HepG2 (cell line): ENCODE results near the gene PRTN3. TPM values are rescaled to one million over a fixed set of nuclear protein-coding genes. Genes with fewer than 3 reads are reported as not detected.
A peak's percentile ranks its signal among the peaks of the same experiment; 100 is the strongest.

Experiments
- ATAC-seq: fragments of 200-7000 bp; cut with Tn5 transposase; 3 replicates; pipeline ENCODE4 v1.9.1; 2020; ENCODE audit warnings: mild to moderate bottlenecking, moderate library complexity
- BruUV-seq: library from RNA; stranded (reverse); fragments of 400-500 nt; replicated peaks from 2 replicates; lab custom pipeline; 2021; lab: Mats Ljungman, UMichigan
- CTCF ChIA-PET: fragments of 300-600 bp; formaldehyde crosslinking; extraction: SDS; loops from one replicate; lab custom pipeline; 2021; ENCODE audit warnings: low total read pairs, inconsistent platforms, low intra/inter-chr PET ratio; lab: Yijun Ruan, JAX
- POLR2A ChIA-PET: fragments of 350-600 bp; sonication (Branson Sonifier 250); formaldehyde crosslinking; loops from one replicate; lab custom pipeline; 2020; ENCODE audit warnings: antibody characterized with exemption, inconsistent platforms; lab: Yijun Ruan, JAX
- DNase-seq: peaks from one replicate; pipeline ENCODE4 v3.0.0-alpha.2; 2015; ENCODE audit warnings: low spot score
- FAIRE-seq: peaks from 3 replicates; lab custom pipeline; 2011; peaks lifted over from hg19 to GRCh38; lab: Jason Lieb, UNC
- H2AFZ ChIP-seq: one replicate; pipeline ENCODE4 v1.6.1; 2011; ENCODE audit warnings: low read length, inconsistent platforms
- H3K27ac ChIP-seq: fragments of 300-600 bp; 3 replicates; pipeline ENCODE4 v1.8.0; 2011; ENCODE audit warnings: mixed run types, mild to moderate bottlenecking, mixed read lengths, low read length, inconsistent platforms; ENCODE audit not compliant: insufficient read depth; ENCODE audit errors: extremely low read length
- H3K27me3 ChIP-seq, 2 experiments: fragments of 200-600 bp in 1 of 2; 2 replicates in 1 of 2; 3 replicates in 1 of 2; pipeline versions ENCODE4 v1.6.0 to v1.8.0; 2011; ENCODE audit warnings: low read length in 2 of 2, mild to moderate bottlenecking in 2 of 2, moderate library complexity in 2 of 2, inconsistent platforms in 1 of 2; ENCODE audit not compliant: insufficient read depth in 2 of 2, control insufficient read depth in 1 of 2
- H3K36me3 ChIP-seq, 2 experiments: fragments of 200-600 bp in 1 of 2; replicated peaks in 1 of 2; 2 replicates in 1 of 2; 3 replicates in 1 of 2; pipeline versions ENCODE4 v1.5.1 to v1.8.0; 2011; ENCODE audit warnings: low read length in 2 of 2, inconsistent platforms in 1 of 2; ENCODE audit not compliant: insufficient read depth in 2 of 2, control insufficient read depth in 1 of 2
- H3K4me1 ChIP-seq: 2 replicates; pipeline ENCODE4 v1.5.1; 2012; ENCODE audit warnings: low read length, inconsistent platforms; ENCODE audit not compliant: insufficient read depth
- H3K4me2 ChIP-seq: 2 replicates; pipeline ENCODE4 v1.6.0; 2011; ENCODE audit warnings: low read depth, low read length, inconsistent platforms
- H3K4me3 ChIP-seq, 3 experiments: fragments of 200-600 bp in 1 of 3; sonication (generic), shearing (Covaris generic) in 1 of 3; replicated peaks in 1 of 3; 2 replicates each; pipeline ENCODE4 v1.5.1; 2011 to 2016; ENCODE audit warnings: low read length in 3 of 3, inconsistent platforms in 2 of 3, low read depth in 2 of 3, mild to moderate bottlenecking in 2 of 3, control low read depth in 1 of 3, mixed read lengths in 1 of 3; ENCODE audit not compliant: insufficient read depth in 1 of 3
- H3K79me2 ChIP-seq: one replicate; pipeline ENCODE4 v1.6.1; 2011; ENCODE audit warnings: low read length, inconsistent platforms; ENCODE audit not compliant: insufficient read depth
- H3K9ac ChIP-seq: 2 replicates; pipeline ENCODE4 v1.6.0; 2011; ENCODE audit warnings: mild to moderate bottlenecking, low read depth, low read length, inconsistent platforms; ENCODE audit not compliant: insufficient read depth
- H3K9me3 ChIP-seq: 2 replicates; pipeline ENCODE4 v1.5.1; 2012; ENCODE audit warnings: mild to moderate bottlenecking, low read length
- H4K20me1 ChIP-seq: 2 replicates; pipeline ENCODE4 v1.6.0; 2011; ENCODE audit warnings: inconsistent platforms, mild to moderate bottlenecking, low read length, moderate library complexity; ENCODE audit not compliant: insufficient read depth
- HOXA3 ChIP-seq: sonication (generic); formaldehyde crosslinking; IDR thresholded peaks from 2 replicates; pipeline ENCODE4 v1.5.0; 2020; ENCODE audit warnings: missing genetic modification reagents
- ISL2 ChIP-seq: sonication (generic); formaldehyde crosslinking; IDR thresholded peaks from 2 replicates; pipeline ENCODE4 v1.5.0; 2020; ENCODE audit warnings: missing genetic modification reagents
- NPAS2 ChIP-seq: sonication (generic); formaldehyde crosslinking; IDR thresholded peaks from 2 replicates; pipeline ENCODE4 v1.8.0; 2022; ENCODE audit warnings: mild to moderate bottlenecking, missing genetic modification reagents, borderline replicate concordance
- POLR2AphosphoS2 ChIP-seq: IDR thresholded peaks from 2 replicates; pipeline ENCODE4 v1.6.1; 2011; ENCODE audit warnings: low read depth, low read length, improper control_type of control experiment
- RBM22 ChIP-seq: fragments of 200-400 bp; formaldehyde crosslinking; optimal IDR thresholded peaks from 2 replicates; pipeline ENCODE3; 2017; ENCODE audit warnings: mild to moderate bottlenecking, low read length, moderate library complexity
- ZBTB44 ChIP-seq: sonication (generic); formaldehyde crosslinking; IDR thresholded peaks from 2 replicates; pipeline ENCODE4 v1.4.0; 2020; ENCODE audit warnings: missing genetic modification reagents
- ZNF160 ChIP-seq: sonication (generic); formaldehyde crosslinking; IDR thresholded peaks from 2 replicates; pipeline ENCODE4 v1.8.0; 2022; ENCODE audit warnings: mild to moderate bottlenecking, inconsistent platforms, missing genetic modification reagents
- ZNF484 ChIP-seq: sonication (generic); formaldehyde crosslinking; IDR thresholded peaks from 2 replicates; pipeline ENCODE4 v1.5.1; 2020; ENCODE audit warnings: mild to moderate bottlenecking, low read depth, missing genetic modification reagents, borderline replicate concordance
- ZNF562 ChIP-seq: sonication (generic); formaldehyde crosslinking; IDR thresholded peaks from 2 replicates; pipeline ENCODE4 v1.8.0; 2022; ENCODE audit warnings: missing genetic modification reagents, borderline replicate concordance
- WGBS: methylation state at CpG from one replicate; pipeline ENCODE4 v1.1.6; 2017; ENCODE audit warnings: low lambda C conversion rate; 5-methylcytosine and 5-hydroxymethylcytosine counted together
- in situ Hi-C: cut with HindIII; loops from 2 replicates; pipeline ENCODE4 v1.10.0; 2017; ENCODE audit warnings: low pct_unique_long_range_greater_than_20kb; ENCODE audit not compliant: extremely low pct_ligation_motif_present
- intact Hi-C: fragments of 100-400 bp; cut with micrococcal nuclease; formaldehyde crosslinking; loops from one replicate; pipeline ENCODE4 v1.10.0; 2022; ENCODE audit not compliant: unreplicated experiment
- polyA plus RNA-seq, 8 experiments: library from polyadenylated mRNA; depleted of rRNA in 3 of 8; stranded (reverse) in 7 of 8; unstranded in 1 of 8; fragments of >200 nt; fragmentation: Illumina TruSeq in 4 of 8; extraction: Trizol in 4 of 8; gene quantifications; 2 replicates each; pipeline versions ENCODE4 v1.2.1 to v1.2.3, GENCODE V29; 2011 to 2016; ENCODE audit warnings: low read depth in 4 of 8, missing spikeins in 1 of 8, mixed read lengths in 1 of 8; ENCODE audit not compliant: insufficient read depth in 1 of 8
- total RNA-seq, 5 experiments: library from RNA; depleted of rRNA; stranded (reverse); fragments of >200 nt; fragmentation: Illumina TruSeq; extraction: Trizol; gene quantifications; 2 replicates each; pipeline ENCODE4 v1.2.3, GENCODE V29; 2016; ENCODE audit warnings: low read depth in 1 of 5
- TF ChIP-seq, protein P1 (sequence below): IDR thresholded peaks from 2 replicates; pipeline ENCODE4 v1.6.1; 2016
- TF ChIP-seq, protein P2 (sequence below): sonication (generic); formaldehyde crosslinking; IDR thresholded peaks from 2 replicates; pipeline ENCODE4 v1.4.0; 2020; ENCODE audit warnings: mild to moderate bottlenecking, missing genetic modification reagents
- TF ChIP-seq, protein P3 (sequence below): IDR thresholded peaks from 2 replicates; pipeline ENCODE4 v1.6.1; 2016; ENCODE audit warnings: low read depth, control low read depth

PRTN3 gene
- total and polyA plus RNA-seq, 2 of the 13 experiments (the other 11 are each of a cell fraction or from before 2014, with no cell fraction given), result not detected

DNA sequence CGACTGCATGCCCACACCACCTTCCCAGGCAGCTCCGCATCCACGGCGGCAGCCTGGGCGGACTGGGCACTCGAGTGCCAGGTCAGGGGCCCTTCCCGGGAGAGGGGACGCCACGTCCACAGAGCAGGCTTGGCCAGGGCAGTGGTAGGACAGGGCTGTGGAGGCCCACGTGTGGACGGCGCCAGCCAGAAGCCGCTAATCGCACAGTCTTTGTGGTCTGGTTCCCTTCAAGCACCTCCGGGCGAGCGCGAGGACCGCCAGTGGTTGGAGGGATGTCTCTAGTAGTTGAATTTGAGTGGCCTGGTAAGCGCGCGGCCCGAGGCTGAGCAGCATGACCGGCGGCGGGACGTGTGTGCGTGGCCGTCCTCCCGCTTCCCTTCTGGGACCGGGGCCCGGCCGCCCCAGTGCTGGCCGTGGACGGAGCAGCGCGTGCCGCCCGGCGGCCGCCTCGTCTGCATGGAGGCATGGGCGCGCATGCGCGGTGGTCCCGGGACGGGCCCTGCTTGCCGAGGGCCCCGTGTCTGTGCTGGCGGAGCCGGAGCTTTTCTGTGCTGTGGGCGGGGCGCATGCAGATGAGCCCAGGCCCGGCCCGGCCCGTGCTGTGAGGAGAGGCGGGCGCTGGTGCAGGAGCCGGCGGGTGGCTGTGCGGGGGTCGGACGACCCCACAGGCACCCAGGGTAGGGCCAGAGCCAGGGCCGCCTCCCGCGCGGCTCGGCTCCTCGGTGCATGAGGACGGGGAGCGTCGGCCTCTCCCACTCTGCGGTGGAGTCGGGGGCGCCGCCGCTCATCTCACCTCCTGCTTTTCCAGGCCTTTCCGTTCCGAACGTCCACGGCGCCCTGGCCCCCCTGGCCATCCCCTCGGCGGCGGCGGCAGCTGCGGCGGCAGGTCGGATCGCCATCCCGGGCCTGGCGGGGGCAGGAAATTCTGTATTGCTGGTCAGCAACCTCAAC, 34.9 kb upstream of the PRTN3 start:
- H3K36me3 ChIP-seq, result peaks cover 53 to 97% of the 10 kb centered on the region in 2 experiments; a peak in 4 of 5 replicates
- WGBS, result 97% methylated on average over 65 of the region's 93 CpGs
- H3K27ac ChIP-seq, result no peak overlapping the region
- no peak overlapping the region for H3K4me2 ChIP-seq
- H3K9me3 ChIP-seq, result no peaks in the 10 kb centered on the region
- peaks cover 66% of the 10 kb centered on the region for H3K79me2 ChIP-seq
- CTCF ChIA-PET, result no interaction called here
- in situ Hi-C loops (no loop called here), intact Hi-C loops (no loop called here)
- H3K27me3 ChIP-seq, result no peaks in the 10 kb centered on the region
- peaks cover 85% of the 10 kb centered on the region for H4K20me1 ChIP-seq
- H3K4me1 ChIP-seq, result peaks cover 18% of the 10 kb centered on the region
- no peak overlapping the region for H2AFZ ChIP-seq
- FAIRE-seq (no peak), DNase-seq (no peak), ATAC-seq (peak; percentile 14)
- no TSS peak for BruUV-seq
- POLR2A ChIA-PET, result no interaction called here
- no peak overlapping the region for H3K9ac ChIP-seq
- no peak overlapping the region for H3K4me3 ChIP-seq
- TF ChIP-seq RBM22 (peak; percentile 86), ZNF160 (CRISPR knock-in tag) (no peak), ZNF562 (CRISPR knock-in tag) (no peak), ZNF484 (no peak), NPAS2 (CRISPR knock-in tag) (no peak), POLR2AphosphoS2 (peak; percentile 1; the same call in 1 of the 2 replicates), ISL2 (CRISPR knock-in tag) (no peak), ZBTB44 (no peak), HOXA3 (CRISPR knock-in tag) (0 out of 2 replicates have a peak, but pooled peaks have one; percentile 47)
- TF ChIP-seq, protein P1, sequence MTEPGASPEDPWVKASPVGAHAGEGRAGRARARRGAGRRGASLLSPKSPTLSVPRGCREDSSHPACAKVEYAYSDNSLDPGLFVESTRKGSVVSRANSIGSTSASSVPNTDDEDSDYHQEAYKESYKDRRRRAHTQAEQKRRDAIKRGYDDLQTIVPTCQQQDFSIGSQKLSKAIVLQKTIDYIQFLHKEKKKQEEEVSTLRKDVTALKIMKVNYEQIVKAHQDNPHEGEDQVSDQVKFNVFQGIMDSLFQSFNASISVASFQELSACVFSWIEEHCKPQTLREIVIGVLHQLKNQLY (CRISPR knock-in tag), result no peak
- TF ChIP-seq, protein P2, sequence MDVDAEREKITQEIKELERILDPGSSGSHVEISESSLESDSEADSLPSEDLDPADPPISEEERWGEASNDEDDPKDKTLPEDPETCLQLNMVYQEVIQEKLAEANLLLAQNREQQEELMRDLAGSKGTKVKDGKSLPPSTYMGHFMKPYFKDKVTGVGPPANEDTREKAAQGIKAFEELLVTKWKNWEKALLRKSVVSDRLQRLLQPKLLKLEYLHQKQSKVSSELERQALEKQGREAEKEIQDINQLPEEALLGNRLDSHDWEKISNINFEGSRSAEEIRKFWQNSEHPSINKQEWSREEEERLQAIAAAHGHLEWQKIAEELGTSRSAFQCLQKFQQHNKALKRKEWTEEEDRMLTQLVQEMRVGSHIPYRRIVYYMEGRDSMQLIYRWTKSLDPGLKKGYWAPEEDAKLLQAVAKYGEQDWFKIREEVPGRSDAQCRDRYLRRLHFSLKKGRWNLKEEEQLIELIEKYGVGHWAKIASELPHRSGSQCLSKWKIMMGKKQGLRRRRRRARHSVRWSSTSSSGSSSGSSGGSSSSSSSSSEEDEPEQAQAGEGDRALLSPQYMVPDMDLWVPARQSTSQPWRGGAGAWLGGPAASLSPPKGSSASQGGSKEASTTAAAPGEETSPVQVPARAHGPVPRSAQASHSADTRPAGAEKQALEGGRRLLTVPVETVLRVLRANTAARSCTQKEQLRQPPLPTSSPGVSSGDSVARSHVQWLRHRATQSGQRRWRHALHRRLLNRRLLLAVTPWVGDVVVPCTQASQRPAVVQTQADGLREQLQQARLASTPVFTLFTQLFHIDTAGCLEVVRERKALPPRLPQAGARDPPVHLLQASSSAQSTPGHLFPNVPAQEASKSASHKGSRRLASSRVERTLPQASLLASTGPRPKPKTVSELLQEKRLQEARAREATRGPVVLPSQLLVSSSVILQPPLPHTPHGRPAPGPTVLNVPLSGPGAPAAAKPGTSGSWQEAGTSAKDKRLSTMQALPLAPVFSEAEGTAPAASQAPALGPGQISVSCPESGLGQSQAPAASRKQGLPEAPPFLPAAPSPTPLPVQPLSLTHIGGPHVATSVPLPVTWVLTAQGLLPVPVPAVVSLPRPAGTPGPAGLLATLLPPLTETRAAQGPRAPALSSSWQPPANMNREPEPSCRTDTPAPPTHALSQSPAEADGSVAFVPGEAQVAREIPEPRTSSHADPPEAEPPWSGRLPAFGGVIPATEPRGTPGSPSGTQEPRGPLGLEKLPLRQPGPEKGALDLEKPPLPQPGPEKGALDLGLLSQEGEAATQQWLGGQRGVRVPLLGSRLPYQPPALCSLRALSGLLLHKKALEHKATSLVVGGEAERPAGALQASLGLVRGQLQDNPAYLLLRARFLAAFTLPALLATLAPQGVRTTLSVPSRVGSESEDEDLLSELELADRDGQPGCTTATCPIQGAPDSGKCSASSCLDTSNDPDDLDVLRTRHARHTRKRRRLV (CRISPR knock-in tag), result no peak
- TF ChIP-seq, protein P3, sequence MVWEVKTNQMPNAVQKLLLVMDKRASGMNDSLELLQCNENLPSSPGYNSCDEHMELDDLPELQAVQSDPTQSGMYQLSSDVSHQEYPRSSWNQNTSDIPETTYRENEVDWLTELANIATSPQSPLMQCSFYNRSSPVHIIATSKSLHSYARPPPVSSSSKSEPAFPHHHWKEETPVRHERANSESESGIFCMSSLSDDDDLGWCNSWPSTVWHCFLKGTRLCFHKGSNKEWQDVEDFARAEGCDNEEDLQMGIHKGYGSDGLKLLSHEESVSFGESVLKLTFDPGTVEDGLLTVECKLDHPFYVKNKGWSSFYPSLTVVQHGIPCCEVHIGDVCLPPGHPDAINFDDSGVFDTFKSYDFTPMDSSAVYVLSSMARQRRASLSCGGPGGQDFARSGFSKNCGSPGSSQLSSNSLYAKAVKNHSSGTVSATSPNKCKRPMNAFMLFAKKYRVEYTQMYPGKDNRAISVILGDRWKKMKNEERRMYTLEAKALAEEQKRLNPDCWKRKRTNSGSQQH (CRISPR knock-in tag), result no peak
